VCaP (cell line): Measurements from ENCODE around the gene QARS1.

Experiments used
- H3K27ac ChIP-seq: fragments of 450-650 bp; 2 replicates; pipeline ENCODE4 v1.5.1; 2017
- CTCF ChIP-seq: fragments of 450-650 bp; conservative IDR thresholded peaks from 2 replicates; pipeline ENCODE4 v1.5.1; 2017; ENCODE audit warnings: mild to moderate bottlenecking, moderate library complexity

The QARS1 gene

GRCh38 chr3:49119439-49119838, 14.9 kb upstream of the QARS1 start:
- no peak for TF ChIP-seq CTCF
- H3K27ac ChIP-seq: peak overlapping the region; percentile 98

- H3K27ac ChIP-seq: peak overlapping the region; percentile 98
- no peak for TF ChIP-seq CTCF
Observed at GRCh38 chr3:49119036-49119435, 14.5 kb upstream of the QARS1 start.

- TF ChIP-seq CTCF: no peak
- no peak overlapping the region for H3K27ac ChIP-seq
Observed at GRCh38 chr3:49112262-49112661, 7.7 kb upstream of the QARS1 start.

GRCh38 chr3:49111347-49111746, 6.8 kb upstream of the QARS1 start:
- no peak overlapping the region for H3K27ac ChIP-seq
- no peak for TF ChIP-seq CTCF

- TF ChIP-seq CTCF: no peak
- no peak overlapping the region for H3K27ac ChIP-seq
Observed at GRCh38 chr3:49110780-49111179, 6.2 kb upstream of the QARS1 start.

- H3K27ac ChIP-seq: no peak overlapping the region
- no peak for TF ChIP-seq CTCF
Observed at GRCh38 chr3:49108346-49108745, 3.8 kb upstream of the QARS1 start.

GRCh38 chr3:49104052-49104426, 518 bp downstream of the QARS1 start:
- peak overlapping the region; percentile 95 for H3K27ac ChIP-seq

More at GRCh38 chr3:49104052-49104426, 518 bp downstream of the QARS1 start:
- no peak for TF ChIP-seq CTCF
